ENCODE results near the gene DDX24.

GRCh38 chr14:94014382-94014781, 66.6 kb downstream of the DDX24 start:
- TF ChIP-seq, protein P1, sequence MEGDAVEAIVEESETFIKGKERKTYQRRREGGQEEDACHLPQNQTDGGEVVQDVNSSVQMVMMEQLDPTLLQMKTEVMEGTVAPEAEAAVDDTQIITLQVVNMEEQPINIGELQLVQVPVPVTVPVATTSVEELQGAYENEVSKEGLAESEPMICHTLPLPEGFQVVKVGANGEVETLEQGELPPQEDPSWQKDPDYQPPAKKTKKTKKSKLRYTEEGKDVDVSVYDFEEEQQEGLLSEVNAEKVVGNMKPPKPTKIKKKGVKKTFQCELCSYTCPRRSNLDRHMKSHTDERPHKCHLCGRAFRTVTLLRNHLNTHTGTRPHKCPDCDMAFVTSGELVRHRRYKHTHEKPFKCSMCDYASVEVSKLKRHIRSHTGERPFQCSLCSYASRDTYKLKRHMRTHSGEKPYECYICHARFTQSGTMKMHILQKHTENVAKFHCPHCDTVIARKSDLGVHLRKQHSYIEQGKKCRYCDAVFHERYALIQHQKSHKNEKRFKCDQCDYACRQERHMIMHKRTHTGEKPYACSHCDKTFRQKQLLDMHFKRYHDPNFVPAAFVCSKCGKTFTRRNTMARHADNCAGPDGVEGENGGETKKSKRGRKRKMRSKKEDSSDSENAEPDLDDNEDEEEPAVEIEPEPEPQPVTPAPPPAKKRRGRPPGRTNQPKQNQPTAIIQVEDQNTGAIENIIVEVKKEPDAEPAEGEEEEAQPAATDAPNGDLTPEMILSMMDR (IDR thresholded peaks at IDR 0.05): no peak
- TF ChIP-seq POLR2AphosphoS5 (IDR thresholded peaks at IDR 0.05): no peak
- TF ChIP-seq POLR2A (IDR thresholded peaks at IDR 0.05): no peak

All from transverse colon (tissue), 4 donors.